ENCODE results near the gene FRRS1. TPM values are rescaled to one million over a fixed set of nuclear protein-coding genes. Genes with fewer than 3 reads are reported as not detected.
"Not testable (repeated sequence)": the region's sequence is repeated elsewhere in the genome, so short reads cannot be mapped to it uniquely, and the experiment has no call there.

Gene FRRS1
- total RNA-seq, 1 experiment from 2014 or later = 14.8 TPM

- no peak for DNase-seq (ENCODE audit: low spot score)
- in situ Hi-C loops (cut with HindIII; ENCODE audit: low sequenced_read_pairs) = no loop called here
Observed at GRCh38 chr1:99771513-99771918, 5.1 kb upstream of the FRRS1 start.

- in situ Hi-C loops (cut with HindIII; ENCODE audit: low sequenced_read_pairs) = no loop called here
- DNase-seq (ENCODE audit: low spot score) = no peak
Observed at GRCh38 chr1:99768524-99769245, 2.2 kb upstream of the FRRS1 start.

- in situ Hi-C loops (cut with HindIII; ENCODE audit: low sequenced_read_pairs) = no loop called here
- peak; percentile 37 for DNase-seq (ENCODE audit: low spot score)
Observed at GRCh38 chr1:99768104-99768503, 1.7 kb upstream of the FRRS1 start.

- in situ Hi-C loops (cut with HindIII; ENCODE audit: low sequenced_read_pairs) = no loop called here
- no peak for DNase-seq (ENCODE audit: low spot score)
Observed at GRCh38 chr1:99764909-99765308, 1.5 kb downstream of the FRRS1 start.

- in situ Hi-C loops (cut with HindIII; ENCODE audit: low sequenced_read_pairs) = no loop called here
- DNase-seq (ENCODE audit: low spot score) = no peak
Observed at GRCh38 chr1:99764439-99764838, 2.0 kb downstream of the FRRS1 start.

- in situ Hi-C loops (cut with HindIII; ENCODE audit: low sequenced_read_pairs) = no loop called here
Observed at GRCh38 chr1:99763956-99764355, 2.5 kb downstream of the FRRS1 start.

GRCh38 chr1:99761774-99762173 lies 4.7 kb downstream of the FRRS1 start:
- no peak for DNase-seq (ENCODE audit: low spot score)
- in situ Hi-C loops (cut with HindIII; ENCODE audit: low sequenced_read_pairs) = no loop called here

More at GRCh38 chr1:99763956-99764355, 2.5 kb downstream of the FRRS1 start:
- no peak for DNase-seq (ENCODE audit: low spot score)

- DNase-seq (ENCODE audit: low spot score) = no peak
- in situ Hi-C loops (cut with HindIII; ENCODE audit: low sequenced_read_pairs) = no loop called here
Observed at GRCh38 chr1:99759518-99760160, 6.8 kb downstream of the FRRS1 start.

GRCh38 chr1:99758686-99759517 lies 7.5 kb downstream of the FRRS1 start:
- DNase-seq (ENCODE audit: low spot score); in situ Hi-C loops (cut with HindIII; ENCODE audit: low sequenced_read_pairs): not testable (repeated sequence)

- in situ Hi-C loops (cut with HindIII; ENCODE audit: low sequenced_read_pairs) = no loop called here
- no peak for DNase-seq (ENCODE audit: low spot score)
Observed at GRCh38 chr1:99758073-99758511, 8.3 kb downstream of the FRRS1 start.

GRCh38 chr1:99756598-99756997 lies 9.8 kb downstream of the FRRS1 start:
- in situ Hi-C loops (cut with HindIII; ENCODE audit: low sequenced_read_pairs) = no loop called here
- DNase-seq (ENCODE audit: low spot score) = no peak

GRCh38 chr1:99755664-99756063 lies 10.8 kb downstream of the FRRS1 start:
- DNase-seq (ENCODE audit: low spot score) = no peak
- in situ Hi-C loops (cut with HindIII; ENCODE audit: low sequenced_read_pairs) = no loop called here

- in situ Hi-C loops (cut with HindIII; ENCODE audit: low sequenced_read_pairs) = no loop called here
Observed at GRCh38 chr1:99754697-99755096, 11.7 kb downstream of the FRRS1 start.

GRCh38 chr1:99754055-99754626 lies 12.3 kb downstream of the FRRS1 start:
- in situ Hi-C loops (cut with HindIII; ENCODE audit: low sequenced_read_pairs) = no loop called here

More at GRCh38 chr1:99754697-99755096, 11.7 kb downstream of the FRRS1 start:
- no peak for DNase-seq (ENCODE audit: low spot score)

GRCh38 chr1:99751877-99752504 lies 14.4 kb downstream of the FRRS1 start:
- no peak for DNase-seq (ENCODE audit: low spot score)
- in situ Hi-C loops (cut with HindIII; ENCODE audit: low sequenced_read_pairs) = no loop called here

More at GRCh38 chr1:99754055-99754626, 12.3 kb downstream of the FRRS1 start:
- no peak for DNase-seq (ENCODE audit: low spot score)

GRCh38 chr1:99749504-99750347 lies 16.7 kb downstream of the FRRS1 start:
- no peak for DNase-seq (ENCODE audit: low spot score)
- in situ Hi-C loops (cut with HindIII; ENCODE audit: low sequenced_read_pairs) = no loop called here

- no peak for DNase-seq (ENCODE audit: low spot score)
- in situ Hi-C loops (cut with HindIII; ENCODE audit: low sequenced_read_pairs) = no loop called here
Observed at GRCh38 chr1:99748419-99748818, 18.0 kb downstream of the FRRS1 start.

GRCh38 chr1:99745684-99746083 lies 20.8 kb downstream of the FRRS1 start:
- no peak for DNase-seq (ENCODE audit: low spot score)
- in situ Hi-C loops (cut with HindIII; ENCODE audit: low sequenced_read_pairs) = no loop called here
